ENCODE measurements around the gene MAPT. TPM values are rescaled to one million over a fixed set of nuclear protein-coding genes. Genes with fewer than 3 reads are reported as not detected.
A peak's percentile ranks its signal among the peaks of the same experiment; 100 is the strongest.

MAPT gene
- total and polyA plus RNA-seq, 4 donors: 0.27 to 3.8 (median 1.8) TPM

DNA sequence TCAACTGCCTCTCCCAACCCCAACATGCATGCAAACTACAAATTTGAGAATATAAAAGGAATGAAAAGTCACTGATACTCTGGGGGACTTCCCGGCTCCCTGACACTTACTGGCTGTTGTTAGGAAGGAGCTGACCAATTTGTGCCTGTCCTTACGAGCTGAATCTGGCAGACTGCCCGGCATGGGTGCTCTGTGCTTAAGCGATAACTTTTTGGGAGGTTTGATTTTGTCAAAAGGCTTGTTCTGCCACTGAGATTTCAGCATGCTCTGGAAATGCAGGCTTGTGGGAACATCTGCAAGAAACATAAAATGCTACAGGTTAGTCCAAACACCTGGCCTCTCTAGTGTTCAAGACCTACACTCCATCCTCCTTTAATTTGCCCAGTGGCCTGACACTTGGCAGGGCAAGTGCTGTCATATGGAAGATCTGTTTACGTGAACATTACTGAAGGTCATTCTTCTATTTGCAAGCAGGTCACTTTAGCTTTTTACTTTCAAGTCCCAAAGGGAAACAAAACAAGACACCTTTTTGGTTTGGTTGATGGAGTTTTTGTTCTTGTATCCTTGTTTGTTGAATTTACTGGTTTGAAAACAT is 145.3 kb downstream of the MAPT start:
- no peak for DNase-seq
- WGBS, 2 donors: 63 to 81% methylated on average over 5 of the region's 5 CpGs
- Histone ChIP-seq H3K9ac (ENCODE audit: insufficient read depth in 1 of 2, low read length in 2 of 2) (no peak overlapping the region), H3K36me3 (ENCODE audit: control insufficient read depth in 4 of 4, insufficient read depth in 4 of 4, low read length in 4 of 4) (peaks cover 24 to 61% (median 34%) of the 10 kb centered on the region in 4 donors), H3K4me1 (ENCODE audit: control insufficient read depth in 5 of 5, insufficient read depth in 5 of 5, low read length in 5 of 5) (peaks cover 0 to 2% (median 0%) of the 10 kb centered on the region in 5 donors), H3K27me3 (ENCODE audit: control insufficient read depth in 3 of 3, insufficient read depth in 3 of 3, low read length in 2 of 3) (no peaks in the 10 kb centered on the region), H3K27ac (ENCODE audit: low read depth in 1 of 2, low read length in 1 of 2) (peak overlapping the region in 1 of 2 donors; percentile 0), H3K9me3 (ENCODE audit: control insufficient read depth in 4 of 4, insufficient read depth in 3 of 4, low read length in 3 of 4) (no peaks in the 10 kb centered on the region), H3K4me3 (no peak overlapping the region)
- no peak for ATAC-seq (ENCODE audit: insufficient read depth, low FRiP score)
- TF ChIP-seq, protein P1, sequence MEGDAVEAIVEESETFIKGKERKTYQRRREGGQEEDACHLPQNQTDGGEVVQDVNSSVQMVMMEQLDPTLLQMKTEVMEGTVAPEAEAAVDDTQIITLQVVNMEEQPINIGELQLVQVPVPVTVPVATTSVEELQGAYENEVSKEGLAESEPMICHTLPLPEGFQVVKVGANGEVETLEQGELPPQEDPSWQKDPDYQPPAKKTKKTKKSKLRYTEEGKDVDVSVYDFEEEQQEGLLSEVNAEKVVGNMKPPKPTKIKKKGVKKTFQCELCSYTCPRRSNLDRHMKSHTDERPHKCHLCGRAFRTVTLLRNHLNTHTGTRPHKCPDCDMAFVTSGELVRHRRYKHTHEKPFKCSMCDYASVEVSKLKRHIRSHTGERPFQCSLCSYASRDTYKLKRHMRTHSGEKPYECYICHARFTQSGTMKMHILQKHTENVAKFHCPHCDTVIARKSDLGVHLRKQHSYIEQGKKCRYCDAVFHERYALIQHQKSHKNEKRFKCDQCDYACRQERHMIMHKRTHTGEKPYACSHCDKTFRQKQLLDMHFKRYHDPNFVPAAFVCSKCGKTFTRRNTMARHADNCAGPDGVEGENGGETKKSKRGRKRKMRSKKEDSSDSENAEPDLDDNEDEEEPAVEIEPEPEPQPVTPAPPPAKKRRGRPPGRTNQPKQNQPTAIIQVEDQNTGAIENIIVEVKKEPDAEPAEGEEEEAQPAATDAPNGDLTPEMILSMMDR (IDR thresholded peaks at IDR 0.05; ENCODE audit: control extremely low read depth, extremely low read depth): no peak

DNA sequence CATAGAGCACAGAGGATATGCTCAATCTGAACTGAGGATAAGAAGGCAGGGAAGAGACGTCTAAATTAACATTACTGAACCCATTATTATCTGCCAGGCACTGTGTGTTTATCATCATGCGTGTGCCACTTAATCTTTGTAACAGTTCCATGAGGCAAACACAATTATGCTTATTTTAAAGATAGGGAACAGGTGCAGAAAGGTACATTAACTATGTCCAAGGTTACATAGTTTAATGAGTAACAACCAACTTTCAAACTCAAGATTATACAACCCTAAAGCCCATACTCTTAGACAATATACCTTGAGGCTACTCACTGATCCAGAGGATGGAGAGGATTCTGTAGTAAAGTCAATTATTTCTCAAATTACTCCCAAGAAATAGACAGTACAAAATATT is 147.9 kb downstream of the MAPT start:
- H3K27ac ChIP-seq (ENCODE audit: low read depth in 1 of 2, low read length in 1 of 2): no peak overlapping the region
- H3K27me3 ChIP-seq (ENCODE audit: control insufficient read depth in 3 of 3, insufficient read depth in 3 of 3, low read length in 2 of 3): no peaks in the 10 kb centered on the region
- 88 to 97% methylated on average over 2 of the region's 2 CpGs for WGBS, 2 donors
- TF ChIP-seq, protein P1 (IDR thresholded peaks at IDR 0.05; ENCODE audit: control extremely low read depth, extremely low read depth): no peak
- no peak for ATAC-seq (ENCODE audit: insufficient read depth, low FRiP score)
- no peak overlapping the region for H3K4me3 ChIP-seq
- peaks cover 19 to 56% (median 26%) of the 10 kb centered on the region in 4 donors for H3K36me3 ChIP-seq (ENCODE audit: control insufficient read depth in 4 of 4, insufficient read depth in 4 of 4, low read length in 4 of 4)
- peaks cover 0 to 2% (median 0%) of the 10 kb centered on the region in 5 donors for H3K4me1 ChIP-seq (ENCODE audit: control insufficient read depth in 5 of 5, insufficient read depth in 5 of 5, low read length in 5 of 5)
- no peak overlapping the region for H3K9ac ChIP-seq (ENCODE audit: insufficient read depth in 1 of 2, low read length in 2 of 2)
- no peak for DNase-seq
- no peaks in the 10 kb centered on the region for H3K9me3 ChIP-seq (ENCODE audit: control insufficient read depth in 4 of 4, insufficient read depth in 3 of 4, low read length in 3 of 4)

DNA sequence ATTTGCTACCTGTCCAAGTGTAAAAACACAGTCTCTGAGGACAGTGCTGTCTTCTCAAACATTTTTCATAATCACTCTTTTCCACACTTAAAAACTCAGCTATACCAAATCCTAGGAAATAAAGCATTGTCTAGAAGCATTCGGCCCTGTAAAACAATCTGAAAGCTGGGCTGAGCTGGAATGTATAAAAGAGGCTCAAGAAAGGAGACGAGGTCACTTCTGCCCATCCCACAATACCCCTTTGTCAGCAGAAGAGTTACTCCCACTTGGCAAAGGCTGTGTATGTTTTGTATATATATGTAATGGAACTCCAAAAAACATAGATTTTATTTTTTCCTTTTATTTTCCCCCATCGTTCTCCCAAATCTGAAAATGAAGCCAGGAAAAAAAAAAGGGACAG is 148.6 kb downstream of the MAPT start:
- 73 to 76% methylated on average over 3 of the region's 3 CpGs for WGBS, 2 donors
- ATAC-seq (ENCODE audit: insufficient read depth, low FRiP score) (no peak), DNase-seq (no peak)
- no peaks in the 10 kb centered on the region for H3K27me3 ChIP-seq (ENCODE audit: control insufficient read depth in 3 of 3, insufficient read depth in 3 of 3, low read length in 2 of 3)
- no peak overlapping the region for H3K27ac ChIP-seq (ENCODE audit: low read depth in 1 of 2, low read length in 1 of 2)
- peaks cover 17 to 56% (median 26%) of the 10 kb centered on the region in 4 donors for H3K36me3 ChIP-seq (ENCODE audit: control insufficient read depth in 4 of 4, insufficient read depth in 4 of 4, low read length in 4 of 4)
- H3K9ac ChIP-seq (ENCODE audit: insufficient read depth in 1 of 2, low read length in 2 of 2): no peak overlapping the region
- peaks cover 0 to 2% (median 0%) of the 10 kb centered on the region in 5 donors for H3K4me1 ChIP-seq (ENCODE audit: control insufficient read depth in 5 of 5, insufficient read depth in 5 of 5, low read length in 5 of 5)
- no peaks in the 10 kb centered on the region for H3K9me3 ChIP-seq (ENCODE audit: control insufficient read depth in 4 of 4, insufficient read depth in 3 of 4, low read length in 3 of 4)
- TF ChIP-seq, protein P1 (IDR thresholded peaks at IDR 0.05; ENCODE audit: control extremely low read depth, extremely low read depth): no peak
- no peak overlapping the region for H3K4me3 ChIP-seq

- TF ChIP-seq, protein P1 (IDR thresholded peaks at IDR 0.05; ENCODE audit: control extremely low read depth, extremely low read depth): no peak
- H3K9me3 ChIP-seq (ENCODE audit: control insufficient read depth in 4 of 4, insufficient read depth in 3 of 4, low read length in 3 of 4): no peaks in the 10 kb centered on the region
- ATAC-seq (ENCODE audit: insufficient read depth, low FRiP score): no peak
- 65 to 93% methylated on average over 3 of the region's 3 CpGs for WGBS, 2 donors
- no peak overlapping the region for H3K9ac ChIP-seq (ENCODE audit: insufficient read depth in 1 of 2, low read length in 2 of 2)
- H3K4me1 ChIP-seq (ENCODE audit: control insufficient read depth in 5 of 5, insufficient read depth in 5 of 5, low read length in 5 of 5): peaks cover 0 to 2% (median 0%) of the 10 kb centered on the region in 5 donors
- no peak overlapping the region for H3K27ac ChIP-seq (ENCODE audit: low read depth in 1 of 2, low read length in 1 of 2)
- no peaks in the 10 kb centered on the region for H3K27me3 ChIP-seq (ENCODE audit: control insufficient read depth in 3 of 3, insufficient read depth in 3 of 3, low read length in 2 of 3)
- peaks cover 10 to 52% (median 21%) of the 10 kb centered on the region in 4 donors for H3K36me3 ChIP-seq (ENCODE audit: control insufficient read depth in 4 of 4, insufficient read depth in 4 of 4, low read length in 4 of 4)
- no peak overlapping the region for H3K4me3 ChIP-seq
- DNase-seq: no peak
Observed at GRCh38 chr17:46043606-46044005, 149.3 kb downstream of the MAPT start.

Measured in lung (tissue), 12 donors.